IMR-90 (cell line): ENCODE data around the gene SNAPC4. TPM values are rescaled to one million over a fixed set of nuclear protein-coding genes. Genes with fewer than 3 reads are reported as not detected.

ENCODE experiments used
- ATAC-seq: fragments of 200-7000 bp; cut with Tn5 transposase; 2 replicates; pipeline ENCODE4 v1.9.1; 2020; ENCODE audit warnings: low read depth, mild to moderate bottlenecking, moderate library complexity
- BruUV-seq: library from RNA; stranded (reverse); fragments of 400-500 nt; replicated peaks from 2 replicates; lab custom pipeline; 2021; lab: Mats Ljungman, UMichigan
- CTCF ChIA-PET: fragments of 300-600 bp; formaldehyde crosslinking; extraction: SDS; loops from one replicate; lab custom pipeline; 2021; ENCODE audit warnings: antibody characterized with exemption; lab: Yijun Ruan, JAX
- POLR2A ChIA-PET: fragments of 300-600 bp; sonication (Branson Sonifier 250); formaldehyde crosslinking; loops from one replicate; lab custom pipeline; 2022; ENCODE audit warnings: antibody characterized with exemption; ENCODE audit not compliant: unreplicated experiment; lab: Charles Lee
- DNase-seq: peaks from one replicate; pipeline ENCODE4 v3.0.0; 2013
- H2AFZ ChIP-seq: replicated peaks from 2 replicates; pipeline ENCODE3; 2013; ENCODE audit warnings: low read length, mild to moderate bottlenecking; ENCODE audit not compliant: poor library complexity
- H2AK5ac ChIP-seq: 2 replicates; pipeline ENCODE4 v1.6.1; 2013; ENCODE audit warnings: low read depth, low read length, inconsistent platforms
- H2AK9ac ChIP-seq: replicated peaks from 2 replicates; pipeline ENCODE3; 2013; ENCODE audit warnings: mild to moderate bottlenecking, low read depth, low read length, moderate library complexity; ENCODE audit not compliant: poor library complexity
- H2BK120ac ChIP-seq: 2 replicates; pipeline ENCODE4 v1.6.1; 2013; ENCODE audit warnings: low read depth, low read length, inconsistent platforms
- H2BK15ac ChIP-seq: 3 replicates; pipeline ENCODE4 v1.6.1; 2013; ENCODE audit warnings: low read depth, low read length, inconsistent platforms
- H2BK20ac ChIP-seq: 2 replicates; pipeline ENCODE4 v1.6.1; 2013; ENCODE audit warnings: low read depth, mild to moderate bottlenecking, inconsistent platforms, low read length, moderate library complexity
- H2BK5ac ChIP-seq: 2 replicates; pipeline ENCODE4 v1.6.1; 2013; ENCODE audit warnings: mild to moderate bottlenecking, low read depth, low read length, inconsistent platforms; ENCODE audit not compliant: poor library complexity, severe bottlenecking
- H3K14ac ChIP-seq: replicated peaks from 2 replicates; pipeline ENCODE4 v1.6.1; 2013; ENCODE audit warnings: low read depth, low read length, inconsistent platforms
- H3K18ac ChIP-seq: 2 replicates; pipeline ENCODE4 v1.6.1; 2013; ENCODE audit warnings: low read depth, low read length, control low read depth
- H3K23ac ChIP-seq: 2 replicates; pipeline ENCODE4 v1.6.1; 2013; ENCODE audit warnings: low read depth, low read length, inconsistent platforms
- H3K27ac ChIP-seq: 2 replicates; pipeline ENCODE4 v1.5.1; 2013; ENCODE audit warnings: mild to moderate bottlenecking, control low read depth, low read length; ENCODE audit not compliant: insufficient read depth
- H3K27me3 ChIP-seq: 2 replicates; pipeline ENCODE4 v1.6.1; 2013; ENCODE audit warnings: low read length; ENCODE audit not compliant: control insufficient read depth, insufficient read depth
- H3K36me3 ChIP-seq: 2 replicates; pipeline ENCODE4 v1.6.1; 2013; ENCODE audit warnings: low read length, mixed read lengths; ENCODE audit not compliant: control insufficient read depth, insufficient read depth
- H3K4ac ChIP-seq: 2 replicates; pipeline ENCODE4 v1.6.1; 2013; ENCODE audit warnings: low read depth, low read length, inconsistent platforms
- H3K4me1 ChIP-seq: 2 replicates; pipeline ENCODE4 v1.6.1; 2013; ENCODE audit warnings: low read length, mixed read lengths; ENCODE audit not compliant: control insufficient read depth, insufficient read depth
- H3K4me2 ChIP-seq: 2 replicates; pipeline ENCODE4 v1.6.1; 2013; ENCODE audit warnings: low read depth, mild to moderate bottlenecking, control low read depth, low read length, moderate library complexity
- H3K4me3 ChIP-seq: 2 replicates; pipeline ENCODE4 v1.5.1; 2013; ENCODE audit warnings: low read depth, mild to moderate bottlenecking, control low read depth, low read length, moderate library complexity; ENCODE audit not compliant: insufficient read depth
- H3K56ac ChIP-seq: 2 replicates; pipeline ENCODE4 v1.6.1; 2013; ENCODE audit warnings: low read length, inconsistent platforms; ENCODE audit not compliant: insufficient read depth; ENCODE audit errors: extremely low read depth
- H3K79me1 ChIP-seq, 2 experiments: 2 replicates each; pipeline ENCODE4 v1.6.1; 2013; ENCODE audit warnings: low read length in 2 of 2, inconsistent platforms in 1 of 2, low read depth in 1 of 2
- H3K9ac ChIP-seq: 2 replicates; pipeline ENCODE4 v1.6.1; 2013; ENCODE audit warnings: low read depth, low read length, control low read depth
- H3K9me1 ChIP-seq: 2 replicates; pipeline ENCODE4 v1.6.1; 2013; ENCODE audit warnings: low read length, inconsistent platforms; ENCODE audit not compliant: insufficient read depth
- H3K9me3 ChIP-seq: 2 replicates; pipeline ENCODE4 v1.6.1; 2013; ENCODE audit warnings: low read length; ENCODE audit not compliant: control insufficient read depth, insufficient read depth
- H4K20me1 ChIP-seq: 2 replicates; pipeline ENCODE4 v1.6.1; 2013; ENCODE audit warnings: low read length, inconsistent platforms; ENCODE audit not compliant: insufficient read depth
- H4K5ac ChIP-seq: 2 replicates; pipeline ENCODE4 v1.6.1; 2013; ENCODE audit warnings: mild to moderate bottlenecking, low read depth, low read length, control low read depth
- H4K8ac ChIP-seq, 2 experiments: 2 replicates each; pipeline ENCODE4 v1.6.1; 2013; ENCODE audit warnings: low read depth in 2 of 2, low read length in 2 of 2, control low read depth in 1 of 2, inconsistent platforms in 1 of 2
- H4K91ac ChIP-seq: 2 replicates; pipeline ENCODE4 v1.6.1; 2013; ENCODE audit warnings: low read depth, low read length, inconsistent platforms; ENCODE audit not compliant: insufficient read depth
- RCOR1 ChIP-seq: IDR thresholded peaks from 2 replicates; pipeline ENCODE4 v1.6.1; 2012; ENCODE audit warnings: mild to moderate bottlenecking, low read length, improper control_type of control experiment; ENCODE audit not compliant: insufficient replicate concordance
- WGBS, 2 experiments: methylation state at CpG; one replicate each; pipeline versions ENCODE4 v1.1.5 to v1.1.7; 2013; ENCODE audit warnings: missing lambda C conversion rate in 2 of 2; ENCODE audit not compliant: insufficient read length in 1 of 2; ENCODE audit errors: extremely low coverage in 2 of 2; 5-methylcytosine and 5-hydroxymethylcytosine counted together
- dilution Hi-C: fragments of 300-500 bp; cut with HindIII; formaldehyde crosslinking; loops from one replicate; pipeline ENCODE4 v1.14.3; 2018; ENCODE audit warnings: low sequenced_read_pairs; ENCODE audit not compliant: unreplicated experiment
- in situ Hi-C: fragments of 300-500 bp; cut with MboI; formaldehyde crosslinking; loops from 3 replicates; pipeline ENCODE4 v1.14.3; 2019; ENCODE audit warnings: low sequenced_read_pairs, inconsistent platforms, mixed read lengths
- intact Hi-C: fragments of 100-400 bp; cut with micrococcal nuclease; formaldehyde crosslinking; loops from 2 replicates; pipeline ENCODE4 v1.10.0; 2022
- polyA plus RNA-seq, 3 experiments: library from polyadenylated mRNA; depleted of rRNA; stranded (reverse); fragments of >200 nt; gene quantifications; 2 replicates each; pipeline ENCODE4 v1.2.3, GENCODE V29; 2012; ENCODE audit warnings: low replicate concordance in 1 of 3
- total RNA-seq: library from RNA; depleted of rRNA; stranded (reverse); fragments of >200 nt; gene quantifications from 2 replicates; pipeline ENCODE4 v1.2.3, GENCODE V29; 2012

SNAPC4 gene
- total and polyA plus RNA-seq, 2 of the 4 experiments (the other 2 are of a cell fraction) = 2.5 to 6.5 TPM

DNA sequence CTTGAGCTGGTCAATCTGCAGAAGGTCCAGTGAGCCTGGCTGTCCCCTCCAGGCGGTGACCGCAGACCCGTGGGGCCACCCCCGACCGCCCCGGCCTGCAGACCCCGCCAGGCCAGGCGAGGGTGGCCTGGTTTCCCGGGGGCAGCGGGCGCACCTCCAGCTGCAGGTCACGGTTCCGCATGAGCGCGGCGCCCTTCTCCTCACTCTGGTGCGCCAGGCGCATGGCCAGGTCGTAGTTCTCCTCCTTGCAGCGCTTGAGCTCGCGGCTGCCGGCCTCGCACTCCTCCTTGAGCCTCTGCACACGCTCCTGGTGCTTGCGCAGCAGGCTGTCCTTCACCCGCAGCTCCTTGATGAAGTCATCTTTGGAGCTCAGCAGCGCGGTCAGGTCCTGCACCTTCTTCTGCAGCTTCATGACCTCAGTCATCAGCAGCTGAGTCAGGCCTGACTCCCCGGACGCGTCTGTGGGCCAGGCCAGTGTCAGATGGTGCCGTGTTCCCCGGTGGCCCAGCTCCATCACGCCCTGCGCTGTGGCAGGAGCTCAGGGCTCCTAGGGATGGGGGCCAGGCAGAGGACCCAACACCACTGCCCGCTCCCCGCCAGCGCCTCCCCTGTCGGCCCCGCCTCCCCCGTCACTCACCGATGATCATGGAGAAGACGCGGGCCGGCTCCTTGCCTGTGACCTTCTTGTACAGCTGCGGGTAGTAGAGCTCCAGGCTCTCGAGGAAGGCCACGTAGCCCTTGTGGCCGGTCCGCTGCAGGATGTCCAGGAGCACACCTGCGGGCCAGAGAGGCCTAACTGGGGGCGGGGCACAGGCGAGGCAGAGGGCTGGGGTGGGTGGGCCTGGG is 29.1 kb downstream of the SNAPC4 start:
- intact Hi-C loops = no loop called here
- peak overlapping the region; percentile 31 for H2AK9ac ChIP-seq
- no peak overlapping the region for H3K4me3 ChIP-seq
- H2BK120ac ChIP-seq = no peak overlapping the region
- no peak overlapping the region for H3K56ac ChIP-seq
- 86% methylated on average over 36 of the region's 54 CpGs; no CpG with 5 or more reads in 1 of the 2 experiments for WGBS, 2 experiments
- no peak for ATAC-seq
- no peak overlapping the region for H4K5ac ChIP-seq
- H3K9ac ChIP-seq = no peak overlapping the region
- DNase-seq = peak; percentile 59
- no peak for TF ChIP-seq RCOR1
- dilution Hi-C loops = no loop called here
- peaks cover 15% of the 10 kb centered on the region for H3K4me1 ChIP-seq
- H3K27me3 ChIP-seq = no peaks in the 10 kb centered on the region
- no peaks in the 10 kb centered on the region for H3K9me3 ChIP-seq
- H3K14ac ChIP-seq = no peak overlapping the region
- H4K20me1 ChIP-seq = no peaks in the 10 kb centered on the region
- H2BK15ac ChIP-seq = no peak overlapping the region
- no peak overlapping the region for H3K4me2 ChIP-seq
- no peak overlapping the region for H2AFZ ChIP-seq
- H3K9me1 ChIP-seq = peaks cover 9% of the 10 kb centered on the region
- H3K36me3 ChIP-seq = no peaks in the 10 kb centered on the region; the same call in 1 of the 2 replicates
- in situ Hi-C loops = no loop called here
- POLR2A ChIA-PET = no interaction called here
- CTCF ChIA-PET = no interaction called here
- no peak overlapping the region for H2BK5ac ChIP-seq
- H3K4ac ChIP-seq = no peak overlapping the region
- H3K18ac ChIP-seq = no peak overlapping the region
- no peak overlapping the region for H4K91ac ChIP-seq
- no peak overlapping the region for H2AK5ac ChIP-seq
- H3K27ac ChIP-seq = no peak overlapping the region
- H3K79me1 ChIP-seq = no peaks in the 10 kb centered on the region; a peak in 1 of 4 replicates
- H2BK20ac ChIP-seq = no peak overlapping the region
- H3K23ac ChIP-seq = no peak overlapping the region
- H4K8ac ChIP-seq = no peak overlapping the region; a peak in 1 of 4 replicates
- BruUV-seq = no TSS peak
